Erythroblast (primary cell): ENCODE data around the gene THSD7A.

ENCODE experiments used
- GATA1 ChIP-seq: IDR thresholded peaks from 2 replicates; pipeline ENCODE4 v1.6.1; 2011; ENCODE audit warnings: low read depth, mild to moderate bottlenecking, control low read depth, low read length, moderate library complexity
- POLR2A ChIP-seq: IDR thresholded peaks from 2 replicates; pipeline ENCODE4 v1.6.1; 2011; ENCODE audit warnings: mild to moderate bottlenecking, low read length

DNA sequence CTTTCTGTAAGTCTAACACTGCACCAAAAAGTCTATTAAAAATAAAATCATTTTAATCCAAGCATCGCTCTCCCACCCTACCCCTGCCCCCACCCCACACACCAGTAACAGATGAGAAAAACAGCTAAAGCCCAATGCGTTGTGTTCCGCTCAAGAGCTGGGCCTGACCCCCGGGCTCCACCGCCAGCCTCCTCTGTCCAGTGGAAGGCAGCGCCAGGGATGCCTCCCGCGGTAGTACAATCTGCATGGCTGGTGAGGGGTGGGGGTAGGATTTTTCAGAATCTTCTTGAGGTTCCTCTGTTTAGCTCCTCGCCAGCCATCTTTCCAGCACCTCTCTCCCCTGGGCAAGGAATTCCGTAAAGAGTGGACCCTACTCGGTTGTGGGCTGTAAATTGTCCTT, 12.1 kb downstream of the THSD7A start:
- TF ChIP-seq POLR2A (no peak), GATA1 (no peak)
